IPS DF 4.7 (cell line): ENCODE data around the gene KIAA1671.
"Not testable (repeated sequence)": the region's sequence is repeated elsewhere in the genome, so short reads cannot be mapped to it uniquely, and the experiment has no call there.

Experiments
- DNase-seq: peaks from one replicate; pipeline ENCODE4 v3.0.0-alpha.2; 2013; ENCODE audit warnings: low spot score; ENCODE audit errors: extremely low read depth

Gene KIAA1671

GRCh38 chr22:24951942-24952836 lies at the start of gene KIAA1671:
Gene KIAA1671 (plus strand): TSS chr22:24952716. CDS start chr22:25028000, 75,284 bp downstream.
- DNase-seq: no peak

- no peak for DNase-seq
Measured at GRCh38 chr22:24905909-24906308, 46.6 kb upstream of the KIAA1671 start.

- DNase-seq: not testable (repeated sequence)
Measured at GRCh38 chr22:24907101-24907500, 45.4 kb upstream of the KIAA1671 start.

- DNase-seq: no peak
Measured at GRCh38 chr22:24920029-24920428, 32.5 kb upstream of the KIAA1671 start.

GRCh38 chr22:24925586-24926427 lies 26.7 kb upstream of the KIAA1671 start:
- no peak for DNase-seq

- no peak for DNase-seq
Measured at GRCh38 chr22:24926428-24926725, 26.1 kb upstream of the KIAA1671 start.

- no peak for DNase-seq
Measured at GRCh38 chr22:24926849-24927579, 25.5 kb upstream of the KIAA1671 start.

- no peak for DNase-seq
Measured at GRCh38 chr22:24928322-24928721, 24.2 kb upstream of the KIAA1671 start.

- no peak for DNase-seq
Measured at GRCh38 chr22:24930678-24931077, 21.8 kb upstream of the KIAA1671 start.

- DNase-seq: no peak
Measured at GRCh38 chr22:24935771-24936483, 16.6 kb upstream of the KIAA1671 start.

- DNase-seq: no peak
Measured at GRCh38 chr22:24937114-24937513, 15.4 kb upstream of the KIAA1671 start.

- no peak for DNase-seq
Measured at GRCh38 chr22:24938741-24939341, 13.7 kb upstream of the KIAA1671 start.

- no peak for DNase-seq
Measured at GRCh38 chr22:24942301-24942700, 10.2 kb upstream of the KIAA1671 start.

- DNase-seq: no peak
Measured at GRCh38 chr22:24944217-24944937, 8.1 kb upstream of the KIAA1671 start.

GRCh38 chr22:24945430-24945829 lies 7.1 kb upstream of the KIAA1671 start:
- no peak for DNase-seq

GRCh38 chr22:24947383-24947782 lies 5.1 kb upstream of the KIAA1671 start:
- no peak for DNase-seq

- DNase-seq: no peak
Measured at GRCh38 chr22:24947881-24948280, 4.6 kb upstream of the KIAA1671 start.

- DNase-seq: no peak
Measured at GRCh38 chr22:24948356-24949202, 3.9 kb upstream of the KIAA1671 start.

- DNase-seq: no peak
Measured at GRCh38 chr22:24950272-24950902, 2.1 kb upstream of the KIAA1671 start.
